ENCODE results near the gene ZNF609.
A peak's percentile ranks its signal among the peaks of the same experiment; 100 is the strongest.

The ZNF609 gene

GRCh38 chr15:64703632-64703959, 243.2 kb downstream of the ZNF609 start:
- no peak for TF ChIP-seq CTCF (conservative IDR thresholded peaks at IDR 0.05)
- H3K27ac ChIP-seq: peak overlapping the region; percentile 86

- TF ChIP-seq CTCF (conservative IDR thresholded peaks at IDR 0.05): no peak
- no peak overlapping the region for H3K27ac ChIP-seq
Observed at GRCh38 chr15:64705006-64705405, 244.6 kb downstream of the ZNF609 start.

GRCh38 chr15:64706011-64706911, 245.9 kb downstream of the ZNF609 start:
- TF ChIP-seq CTCF (conservative IDR thresholded peaks at IDR 0.05): no peak
- no peak overlapping the region for H3K27ac ChIP-seq

- no peak for TF ChIP-seq CTCF (conservative IDR thresholded peaks at IDR 0.05)
- H3K27ac ChIP-seq: no peak overlapping the region
Observed at GRCh38 chr15:64710676-64711428, 250.5 kb downstream of the ZNF609 start.

- no peak for TF ChIP-seq CTCF (conservative IDR thresholded peaks at IDR 0.05)
- no peak overlapping the region for H3K27ac ChIP-seq
Observed at GRCh38 chr15:64712353-64712752, 252.0 kb downstream of the ZNF609 start.

- no peak overlapping the region for H3K27ac ChIP-seq
- no peak for TF ChIP-seq CTCF (conservative IDR thresholded peaks at IDR 0.05)
Observed at GRCh38 chr15:64713592-64713991, 253.2 kb downstream of the ZNF609 start.

- TF ChIP-seq CTCF (conservative IDR thresholded peaks at IDR 0.05): no peak
- H3K27ac ChIP-seq: no peak overlapping the region
Observed at GRCh38 chr15:64716452-64716851, 256.1 kb downstream of the ZNF609 start.
